A549 (cell line): ENCODE results near the gene CMPK1.

Experiments used
- BHLHE40 ChIP-seq: IDR thresholded peaks from 2 replicates; pipeline ENCODE4 v1.6.1; 2012; ENCODE audit warnings: low read depth, low read length, inconsistent platforms
- NFE2L2 ChIP-seq: fragments of 150-350 bp; conservative IDR thresholded peaks from 2 replicates; pipeline ENCODE4 v1.6.1; 2014; ENCODE audit warnings: low read length
- RFX5 ChIP-seq: fragments of 450-650 bp; IDR thresholded peaks from 2 replicates; pipeline ENCODE4 v1.7.1; 2014; ENCODE audit warnings: antibody characterized with exemption, mild to moderate bottlenecking, moderate library complexity
- TF ChIP-seq, protein P1 (sequence below): IDR thresholded peaks from 2 replicates; pipeline ENCODE4 v1.6.1; 2012; ENCODE audit warnings: low read depth, borderline replicate concordance
- TF ChIP-seq, protein P2 (sequence below): fragments of >200 bp; sonication (Bioruptor Twin); formaldehyde crosslinking; IDR thresholded peaks from 3 replicates; pipeline ENCODE4 v1.5.1; 2016
- TF ChIP-seq, protein P3 (sequence below): fragments of 450-650 bp; IDR thresholded peaks from 2 replicates; pipeline ENCODE4 v1.6.1; 2014; ENCODE audit warnings: antibody characterized with exemption

DNA sequence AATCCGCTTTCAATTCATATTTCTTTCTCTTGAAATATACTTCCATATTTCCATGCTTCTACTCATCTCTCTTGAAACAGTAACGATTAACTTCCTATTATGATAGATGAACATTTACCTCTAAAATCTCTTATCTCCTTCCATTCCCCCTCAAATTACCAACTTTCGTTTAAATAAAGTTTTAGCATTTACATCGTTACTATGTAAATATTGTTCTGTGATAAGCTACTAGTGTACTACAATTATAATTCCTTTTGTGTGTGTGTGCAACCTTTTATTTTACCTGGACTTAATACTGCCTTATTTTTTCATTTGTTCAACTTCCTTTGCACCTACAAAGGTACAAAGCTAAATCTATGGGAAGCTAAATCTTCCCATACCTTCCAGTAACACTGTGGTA lies 87.0 kb downstream of the CMPK1 start:
- TF ChIP-seq, protein P1, sequence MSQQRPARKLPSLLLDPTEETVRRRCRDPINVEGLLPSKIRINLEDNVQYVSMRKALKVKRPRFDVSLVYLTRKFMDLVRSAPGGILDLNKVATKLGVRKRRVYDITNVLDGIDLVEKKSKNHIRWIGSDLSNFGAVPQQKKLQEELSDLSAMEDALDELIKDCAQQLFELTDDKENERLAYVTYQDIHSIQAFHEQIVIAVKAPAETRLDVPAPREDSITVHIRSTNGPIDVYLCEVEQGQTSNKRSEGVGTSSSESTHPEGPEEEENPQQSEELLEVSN = no peak
- TF ChIP-seq, protein P2, sequence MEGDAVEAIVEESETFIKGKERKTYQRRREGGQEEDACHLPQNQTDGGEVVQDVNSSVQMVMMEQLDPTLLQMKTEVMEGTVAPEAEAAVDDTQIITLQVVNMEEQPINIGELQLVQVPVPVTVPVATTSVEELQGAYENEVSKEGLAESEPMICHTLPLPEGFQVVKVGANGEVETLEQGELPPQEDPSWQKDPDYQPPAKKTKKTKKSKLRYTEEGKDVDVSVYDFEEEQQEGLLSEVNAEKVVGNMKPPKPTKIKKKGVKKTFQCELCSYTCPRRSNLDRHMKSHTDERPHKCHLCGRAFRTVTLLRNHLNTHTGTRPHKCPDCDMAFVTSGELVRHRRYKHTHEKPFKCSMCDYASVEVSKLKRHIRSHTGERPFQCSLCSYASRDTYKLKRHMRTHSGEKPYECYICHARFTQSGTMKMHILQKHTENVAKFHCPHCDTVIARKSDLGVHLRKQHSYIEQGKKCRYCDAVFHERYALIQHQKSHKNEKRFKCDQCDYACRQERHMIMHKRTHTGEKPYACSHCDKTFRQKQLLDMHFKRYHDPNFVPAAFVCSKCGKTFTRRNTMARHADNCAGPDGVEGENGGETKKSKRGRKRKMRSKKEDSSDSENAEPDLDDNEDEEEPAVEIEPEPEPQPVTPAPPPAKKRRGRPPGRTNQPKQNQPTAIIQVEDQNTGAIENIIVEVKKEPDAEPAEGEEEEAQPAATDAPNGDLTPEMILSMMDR = no peak
- no peak for TF ChIP-seq NFE2L2
- no peak for TF ChIP-seq BHLHE40
- TF ChIP-seq RFX5 = no peak
- TF ChIP-seq, protein P3, sequence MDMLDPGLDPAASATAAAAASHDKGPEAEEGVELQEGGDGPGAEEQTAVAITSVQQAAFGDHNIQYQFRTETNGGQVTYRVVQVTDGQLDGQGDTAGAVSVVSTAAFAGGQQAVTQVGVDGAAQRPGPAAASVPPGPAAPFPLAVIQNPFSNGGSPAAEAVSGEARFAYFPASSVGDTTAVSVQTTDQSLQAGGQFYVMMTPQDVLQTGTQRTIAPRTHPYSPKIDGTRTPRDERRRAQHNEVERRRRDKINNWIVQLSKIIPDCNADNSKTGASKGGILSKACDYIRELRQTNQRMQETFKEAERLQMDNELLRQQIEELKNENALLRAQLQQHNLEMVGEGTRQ = no peak
